Endodermal cell (in vitro differentiated cells): ENCODE data around the gene DLGAP1. TPM values are rescaled to one million over a fixed set of nuclear protein-coding genes. Genes with fewer than 3 reads are reported as not detected.

ENCODE experiments used
- DNase-seq: peaks from one replicate; pipeline ENCODE4 v3.0.0-alpha.2; 2017
- H3K27ac ChIP-seq: 2 replicates; pipeline ENCODE4 v1.5.1; 2013; ENCODE audit warnings: mild to moderate bottlenecking, low read depth, low read length, moderate library complexity
- H3K27me3 ChIP-seq: 2 replicates; pipeline ENCODE4 v1.6.1; 2013; ENCODE audit warnings: mild to moderate bottlenecking, low read length, moderate library complexity; ENCODE audit not compliant: insufficient read depth, control insufficient read depth, poor library complexity, severe bottlenecking
- H3K36me3 ChIP-seq: 2 replicates; pipeline ENCODE4 v1.7.0; 2013; ENCODE audit warnings: mild to moderate bottlenecking, low read length, moderate library complexity; ENCODE audit not compliant: control insufficient read depth, insufficient read depth
- H3K4me1 ChIP-seq: one replicate; pipeline ENCODE4 v1.7.0; 2013; ENCODE audit warnings: low read length; ENCODE audit not compliant: control insufficient read depth, insufficient read depth
- H3K4me3 ChIP-seq: 2 replicates; pipeline ENCODE4 v1.5.1; 2013; ENCODE audit warnings: mild to moderate bottlenecking, low read length, moderate library complexity
- H3K9ac ChIP-seq: 2 replicates; pipeline ENCODE4 v1.6.1; 2013; ENCODE audit warnings: mild to moderate bottlenecking, low read length, moderate library complexity; ENCODE audit not compliant: poor library complexity, severe bottlenecking; ENCODE audit errors: extremely low read depth
- H3K9me3 ChIP-seq: 2 replicates; pipeline ENCODE4 v1.6.1; 2013; ENCODE audit warnings: mild to moderate bottlenecking, low read length, moderate library complexity; ENCODE audit not compliant: control insufficient read depth
- H3K27ac Mint-ChIP-seq: 2 replicates; pipeline ENCODE4 v1.8.0; 2020; ENCODE audit warnings: mixed read lengths
- H3K27me3 Mint-ChIP-seq: 2 replicates; pipeline ENCODE4 v1.8.0; 2021; ENCODE audit warnings: mild to moderate bottlenecking, mixed read lengths; ENCODE audit not compliant: insufficient read depth
- H3K36me3 Mint-ChIP-seq: 2 replicates; pipeline ENCODE4 v1.8.0; 2020; ENCODE audit warnings: low read depth, mixed read lengths
- H3K4me1 Mint-ChIP-seq: 2 replicates; pipeline ENCODE4 v1.8.0; 2020; ENCODE audit warnings: mixed read lengths
- H3K4me3 Mint-ChIP-seq: 2 replicates; pipeline ENCODE4 v1.8.0; 2020; ENCODE audit warnings: mild to moderate bottlenecking, moderate library complexity, mixed read lengths
- H3K9me3 Mint-ChIP-seq: 2 replicates; pipeline ENCODE4 v1.8.0; 2020; ENCODE audit warnings: mild to moderate bottlenecking, mixed read lengths
- CTCF ChIP-seq: fragments of 200-600 bp; sonication (generic); conservative IDR thresholded peaks from 2 replicates; pipeline ENCODE4 v1.5.0; 2021; ENCODE audit warnings: antibody characterized with exemption, mild to moderate bottlenecking
- WGBS, 2 experiments: methylation state at CpG; one replicate each; pipeline versions ENCODE4 v1.1.5 to v1.1.7; 2013; ENCODE audit warnings: missing lambda C conversion rate in 2 of 2, mixed read lengths in 1 of 2; ENCODE audit not compliant: insufficient coverage in 1 of 2, insufficient read length in 1 of 2; 5-methylcytosine and 5-hydroxymethylcytosine counted together
- total RNA-seq, 2 donors: library from RNA; stranded (reverse); fragmentation: NEBNext Ultra II Directional in 1 of 2; extraction: Animal tissue kit (Norgen Biotek cat#: 25700) in 1 of 2; gene quantifications; 2 replicates in 1 of 2; 3 replicates in 1 of 2; pipeline ENCODE4 v1.2.1, GENCODE V29; 2021

Gene DLGAP1
- total RNA-seq, 2 donors from 2014 or later = 11.5 to 21.5 TPM

- no peak for DNase-seq
- Mint-ChIP-seq H3K27me3 (no peaks in the 10 kb centered on the region), H3K9me3 (no peaks in the 10 kb centered on the region), H3K27ac (no peak overlapping the region), H3K36me3 (peaks cover 7% of the 10 kb centered on the region), H3K4me1 (peaks cover 6% of the 10 kb centered on the region), H3K4me3 (no peak overlapping the region)
- Histone ChIP-seq H3K9ac (no peak overlapping the region), H3K4me1 (no peaks in the 10 kb centered on the region), H3K27ac (no peak overlapping the region), H3K4me3 (no peak overlapping the region), H3K36me3 (peaks cover 3% of the 10 kb centered on the region), H3K27me3 (no peaks in the 10 kb centered on the region), H3K9me3 (no peaks in the 10 kb centered on the region)
- TF ChIP-seq CTCF = no peak
- 97 to 98% methylated on average over 13 to 19 of the region's 19 CpGs for WGBS, 2 experiments
Measured at GRCh38 chr18:3879836-3880120, 575.3 kb downstream of the DLGAP1 start.

GRCh38 chr18:3879114-3879835 lies 575.8 kb downstream of the DLGAP1 start:
- no peaks in the 10 kb centered on the region for H3K9me3 ChIP-seq
- no peak overlapping the region for H3K4me3 ChIP-seq
- TF ChIP-seq CTCF = no peak
- no peak overlapping the region for H3K27ac Mint-ChIP-seq
- H3K4me3 Mint-ChIP-seq = no peak overlapping the region
- H3K27me3 Mint-ChIP-seq = no peaks in the 10 kb centered on the region
- H3K9ac ChIP-seq = no peak overlapping the region
- H3K4me1 ChIP-seq = no peaks in the 10 kb centered on the region
- no peak for DNase-seq
- peaks cover 6% of the 10 kb centered on the region for H3K4me1 Mint-ChIP-seq
- H3K36me3 ChIP-seq = peaks cover 3% of the 10 kb centered on the region
- no peak overlapping the region for H3K27ac ChIP-seq
- H3K27me3 ChIP-seq = no peaks in the 10 kb centered on the region
- H3K9me3 Mint-ChIP-seq = no peaks in the 10 kb centered on the region
- 95 to 98% methylated on average over 29 to 59 of the region's 59 CpGs for WGBS, 2 experiments
- H3K36me3 Mint-ChIP-seq = peaks cover 7% of the 10 kb centered on the region

GRCh38 chr18:3878401-3878800 lies 576.7 kb downstream of the DLGAP1 start:
- Histone ChIP-seq H3K27me3 (no peaks in the 10 kb centered on the region), H3K9ac (no peak overlapping the region), H3K9me3 (no peaks in the 10 kb centered on the region), H3K4me3 (no peak overlapping the region), H3K36me3 (peaks cover 3% of the 10 kb centered on the region), H3K27ac (no peak overlapping the region), H3K4me1 (no peaks in the 10 kb centered on the region)
- TF ChIP-seq CTCF = no peak
- no peak overlapping the region for H3K27ac Mint-ChIP-seq
- H3K9me3 Mint-ChIP-seq = no peaks in the 10 kb centered on the region
- peaks cover 7% of the 10 kb centered on the region for H3K36me3 Mint-ChIP-seq
- DNase-seq = no peak
- peaks cover 13% of the 10 kb centered on the region for H3K4me1 Mint-ChIP-seq
- no peak overlapping the region for H3K4me3 Mint-ChIP-seq
- 95 to 100% methylated on average over 3 to 6 of the region's 7 CpGs for WGBS, 2 experiments
- H3K27me3 Mint-ChIP-seq = no peaks in the 10 kb centered on the region
